Measurements from ENCODE around the gene PCDHB5.
"Not testable (repeated sequence)": the region's sequence is repeated elsewhere in the genome, so short reads cannot be mapped to it uniquely, and the experiment has no call there.

DNA sequence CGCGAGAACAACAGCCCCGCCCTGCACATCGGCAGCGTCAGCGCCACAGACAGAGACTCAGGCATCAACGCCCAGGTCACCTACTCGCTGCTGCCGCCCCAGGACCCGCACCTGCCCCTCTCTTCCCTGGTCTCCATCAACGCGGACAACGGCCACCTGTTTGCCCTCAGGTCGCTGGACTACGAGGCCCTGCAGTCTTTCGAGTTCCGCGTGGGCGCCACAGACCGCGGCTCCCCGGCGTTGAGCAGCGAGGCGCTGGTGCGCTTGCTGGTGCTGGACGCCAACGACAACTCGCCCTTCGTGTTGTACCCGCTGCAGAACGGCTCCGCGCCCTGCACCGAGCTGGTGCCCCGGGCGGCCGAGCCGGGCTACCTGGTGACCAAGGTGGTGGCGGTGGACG lies 16.6 kb downstream of the PCDHB5 start:
- TF ChIP-seq POLR2A (IDR thresholded peaks at IDR 0.05); CTCF (IDR thresholded peaks at IDR 0.05 in 8 of 11, conservative IDR thresholded peaks at IDR 0.05 in 3 of 11): not testable (repeated sequence)

All from spleen (tissue), 7 donors.